Mononuclear cell (primary cell): ENCODE results near the gene PLEKHM2. TPM values are rescaled to one million over a fixed set of nuclear protein-coding genes. Genes with fewer than 3 reads are reported as not detected.

Source experiments
- total RNA-seq: library from RNA; depleted of rRNA; stranded (reverse); fragments of >200 nt; gene quantifications from one replicate; pipeline ENCODE4 v1.2.3, GENCODE V29; 2012

PLEKHM2 gene
- total RNA-seq, 1 donor: 70.7 TPM

Other genes with a start within 250 kb of the PLEKHM2 start
- 0.84 TPM for gene CTRC, start 245.9 kb upstream of the PLEKHM2 start, total RNA-seq
- not detected for gene CELA2A, start 227.6 kb upstream of the PLEKHM2 start, total RNA-seq
- not detected for gene CELA2B, start 208.2 kb upstream of the PLEKHM2 start, total RNA-seq
- 12.0 TPM for gene CASP9, start 160.1 kb upstream of the PLEKHM2 start, total RNA-seq
- 8.9 TPM for gene DNAJC16, start 157.5 kb upstream of the PLEKHM2 start, total RNA-seq
- 2.8 TPM for gene AGMAT, start 99.3 kb upstream of the PLEKHM2 start, total RNA-seq
- 35.6 TPM for gene DDI2, start 66.9 kb upstream of the PLEKHM2 start, total RNA-seq
- gene SLC25A34, start 51.9 kb downstream of the PLEKHM2 start, total RNA-seq: 1.0 TPM
- gene TMEM82, start 58.2 kb downstream of the PLEKHM2 start, total RNA-seq: not detected
- not detected for gene FBLIM1, start 74.5 kb downstream of the PLEKHM2 start, total RNA-seq
- gene UQCRHL, start 123.3 kb downstream of the PLEKHM2 start, total RNA-seq: 1.2 TPM
- 94.9 TPM for gene SPEN, start 163.4 kb downstream of the PLEKHM2 start, total RNA-seq